OCI-LY7 (cell line): ENCODE data around the gene SRP9.

Experiments used
- EZH2phosphoT487 ChIP-seq: fragments of 200-600 bp; sonication (generic); IDR thresholded peaks from 2 replicates; pipeline ENCODE4 v1.6.1; 2018; ENCODE audit warnings: low read depth, borderline replicate concordance, mild to moderate bottlenecking, mixed run types, antibody characterized with exemption, low read length, moderate library complexity, mixed read lengths
- TF ChIP-seq, protein P1 (sequence below): fragments of 200-600 bp; sonication (generic); conservative IDR thresholded peaks from 2 replicates; pipeline ENCODE4 v1.5.1; 2014; ENCODE audit warnings: mild to moderate bottlenecking, antibody characterized with exemption, low read length, moderate library complexity, mixed read lengths

GRCh38 chr1:225770561-225771248, 6.9 kb upstream of the SRP9 start:
- TF ChIP-seq, protein P1, sequence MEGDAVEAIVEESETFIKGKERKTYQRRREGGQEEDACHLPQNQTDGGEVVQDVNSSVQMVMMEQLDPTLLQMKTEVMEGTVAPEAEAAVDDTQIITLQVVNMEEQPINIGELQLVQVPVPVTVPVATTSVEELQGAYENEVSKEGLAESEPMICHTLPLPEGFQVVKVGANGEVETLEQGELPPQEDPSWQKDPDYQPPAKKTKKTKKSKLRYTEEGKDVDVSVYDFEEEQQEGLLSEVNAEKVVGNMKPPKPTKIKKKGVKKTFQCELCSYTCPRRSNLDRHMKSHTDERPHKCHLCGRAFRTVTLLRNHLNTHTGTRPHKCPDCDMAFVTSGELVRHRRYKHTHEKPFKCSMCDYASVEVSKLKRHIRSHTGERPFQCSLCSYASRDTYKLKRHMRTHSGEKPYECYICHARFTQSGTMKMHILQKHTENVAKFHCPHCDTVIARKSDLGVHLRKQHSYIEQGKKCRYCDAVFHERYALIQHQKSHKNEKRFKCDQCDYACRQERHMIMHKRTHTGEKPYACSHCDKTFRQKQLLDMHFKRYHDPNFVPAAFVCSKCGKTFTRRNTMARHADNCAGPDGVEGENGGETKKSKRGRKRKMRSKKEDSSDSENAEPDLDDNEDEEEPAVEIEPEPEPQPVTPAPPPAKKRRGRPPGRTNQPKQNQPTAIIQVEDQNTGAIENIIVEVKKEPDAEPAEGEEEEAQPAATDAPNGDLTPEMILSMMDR: no peak
- no peak for TF ChIP-seq EZH2phosphoT487
